ENCODE data around the gene URB2. TPM values are rescaled to one million over a fixed set of nuclear protein-coding genes. Genes with fewer than 3 reads are reported as not detected.

URB2 gene
- total RNA-seq, 1 experiment from 2014 or later = 22.0 TPM

DNA sequence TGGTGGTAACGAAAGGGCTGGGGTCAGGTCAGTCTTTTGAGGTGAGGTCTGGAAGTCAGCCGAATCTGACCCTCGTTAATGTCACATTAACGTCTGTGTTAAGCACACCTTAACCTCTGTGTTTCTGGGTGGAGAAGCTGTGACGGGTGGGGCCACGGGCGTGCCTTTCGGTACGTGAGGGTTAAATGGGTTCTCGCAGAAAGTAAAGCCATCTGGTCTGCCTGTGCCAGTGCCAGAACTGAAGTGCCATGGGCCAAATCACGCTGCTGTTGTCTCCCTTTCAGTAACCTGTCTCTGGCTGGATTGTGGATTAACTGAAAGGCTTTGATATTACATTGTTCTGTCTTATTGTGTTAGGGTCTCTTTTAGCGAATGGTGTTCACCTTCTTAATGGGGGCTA is 14.4 kb downstream of the URB2 start:
- in situ Hi-C loops (cut with HindIII; ENCODE audit: low sequenced_read_pairs) = no loop called here
- peak; percentile 88 for DNase-seq (ENCODE audit: low spot score)

DNA sequence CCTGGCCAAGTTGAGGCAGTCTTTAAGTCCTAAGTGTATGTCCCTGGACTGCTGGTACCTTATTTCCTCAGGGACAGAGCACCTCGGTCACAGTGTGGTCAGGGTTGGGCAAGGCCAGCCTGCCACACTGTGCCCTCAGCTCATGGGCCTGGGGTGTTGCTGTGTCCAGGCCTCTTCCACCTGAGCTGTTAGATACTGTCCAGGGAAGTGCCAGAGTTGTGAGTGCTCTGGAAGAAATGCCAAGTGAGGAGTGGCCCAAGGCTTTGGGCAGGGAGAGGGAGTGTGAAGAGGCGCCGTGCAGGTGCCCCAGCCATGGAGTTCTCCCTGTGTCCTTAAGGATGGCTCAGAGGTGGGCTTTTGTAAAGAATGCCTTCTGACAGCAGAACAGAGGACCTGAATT is 15.3 kb downstream of the URB2 start:
- peak; percentile 18 for DNase-seq (ENCODE audit: low spot score)
- in situ Hi-C loops (cut with HindIII; ENCODE audit: low sequenced_read_pairs) = no loop called here

DNA sequence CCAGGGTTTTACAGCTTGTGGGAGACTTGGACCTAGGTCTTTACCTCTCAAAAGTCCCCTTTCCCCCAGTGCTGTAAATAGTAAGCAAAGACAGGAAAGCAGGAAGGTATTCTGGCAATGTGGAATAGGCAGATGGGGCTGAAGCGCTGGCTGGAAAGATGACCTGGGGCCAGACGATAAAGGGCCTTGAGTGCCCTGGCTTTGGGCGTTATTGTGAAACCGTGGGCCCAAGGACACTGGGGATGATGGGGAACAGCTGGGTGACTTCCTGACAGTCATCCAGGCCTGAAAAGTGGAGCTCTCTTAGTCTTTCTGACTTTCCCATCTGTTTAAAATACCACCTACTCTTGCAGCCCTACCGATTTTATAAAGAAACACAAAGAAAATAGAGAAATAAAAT is 16.3 kb downstream of the URB2 start:
- in situ Hi-C loops (cut with HindIII; ENCODE audit: low sequenced_read_pairs) = no loop called here
- DNase-seq (ENCODE audit: low spot score) = no peak

DNA sequence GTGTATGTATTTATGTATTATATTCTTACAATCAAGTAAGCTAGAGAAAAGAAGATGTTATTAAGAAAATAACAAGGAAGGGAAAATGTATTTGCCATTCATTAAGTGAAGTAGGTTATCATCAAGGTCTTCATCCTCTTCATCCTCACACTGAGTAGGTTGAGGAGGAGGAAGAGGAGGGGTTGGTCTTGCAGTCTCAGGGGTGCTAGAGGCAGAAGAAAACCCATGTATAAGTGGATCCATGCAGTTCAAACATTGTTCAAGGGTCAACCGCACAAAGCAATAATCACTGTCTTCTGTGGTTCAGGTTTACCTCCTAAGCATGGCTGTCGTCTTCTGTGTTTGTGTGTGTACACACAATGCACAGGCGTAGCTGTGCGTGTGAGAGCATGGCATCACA is 16.9 kb downstream of the URB2 start:
- in situ Hi-C loops (cut with HindIII; ENCODE audit: low sequenced_read_pairs) = no loop called here
- no peak for DNase-seq (ENCODE audit: low spot score)

DNA sequence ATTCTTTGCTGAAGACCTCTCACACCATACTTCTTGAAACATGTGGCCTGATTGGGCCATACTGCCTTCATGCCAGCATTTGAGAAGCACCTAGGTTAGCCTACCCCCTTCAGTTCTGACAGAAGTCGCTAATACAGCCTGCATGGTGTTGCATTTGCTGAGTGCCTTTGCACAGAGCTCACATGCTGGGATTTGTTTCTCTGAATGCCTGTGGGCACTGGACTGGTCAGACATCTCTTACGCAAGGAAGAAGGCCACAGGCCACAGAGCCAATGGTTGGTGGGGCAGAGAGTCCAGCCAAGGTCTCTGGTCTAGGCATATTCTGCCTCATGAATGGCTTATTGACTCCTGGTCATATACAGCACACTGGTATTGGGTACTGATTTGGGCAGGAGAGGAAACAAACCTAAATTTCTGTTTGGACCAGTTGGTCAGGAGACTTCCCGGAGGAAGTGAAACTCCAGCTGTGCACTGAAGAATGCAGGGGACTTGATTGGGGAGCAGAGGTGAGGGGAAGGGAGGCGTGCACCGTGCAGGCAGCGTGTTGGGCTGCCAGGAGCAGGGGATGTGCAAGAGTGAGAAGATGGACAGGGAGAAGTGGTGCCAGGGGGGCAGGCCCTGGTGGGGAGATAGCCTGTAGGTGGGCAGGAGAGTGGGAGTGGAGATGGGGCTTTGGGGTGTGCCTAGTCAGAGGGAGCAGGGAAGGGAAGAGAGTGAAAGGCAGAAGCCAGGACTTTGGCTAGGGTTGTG is 18.1 kb downstream of the URB2 start:
- in situ Hi-C loops (cut with HindIII; ENCODE audit: low sequenced_read_pairs) = no loop called here

DNA sequence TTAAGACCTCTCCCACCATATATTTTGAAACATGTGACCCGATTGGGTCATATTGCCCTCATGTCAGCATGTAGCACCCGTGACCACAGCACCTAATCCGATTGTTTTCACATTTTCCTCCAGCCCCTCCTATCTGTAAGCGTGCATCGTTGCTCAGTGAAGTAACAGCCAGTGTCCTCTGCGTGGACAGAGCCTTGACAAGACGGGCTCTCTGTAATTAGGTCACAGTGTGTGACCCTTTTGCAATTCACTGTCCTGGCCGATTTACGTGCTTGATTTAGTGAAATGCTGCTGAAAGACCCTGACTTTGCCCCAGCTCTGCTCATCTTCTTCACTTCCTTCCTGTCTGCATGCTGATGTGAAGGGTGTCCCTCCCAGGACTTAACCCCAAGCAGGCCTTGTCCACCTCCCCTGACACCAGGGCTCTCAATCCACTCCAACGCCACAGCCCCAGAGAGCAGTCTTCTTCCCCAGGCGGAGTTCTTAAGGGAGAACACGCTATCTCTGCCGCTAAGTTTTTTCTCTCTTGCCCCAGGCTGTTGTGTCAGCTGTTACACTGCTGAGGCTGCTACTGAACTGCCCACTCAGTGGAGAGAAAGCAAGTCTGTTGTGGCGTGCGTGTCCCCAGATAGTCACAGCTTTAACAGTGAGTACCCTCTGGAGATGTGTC is 19.4 kb downstream of the URB2 start:
- DNase-seq (ENCODE audit: low spot score) = no peak
- in situ Hi-C loops (cut with HindIII; ENCODE audit: low sequenced_read_pairs) = no loop called here

More for the DNA sequence above, 18.1 kb downstream of the URB2 start:
- no peak for DNase-seq (ENCODE audit: low spot score)

DNA sequence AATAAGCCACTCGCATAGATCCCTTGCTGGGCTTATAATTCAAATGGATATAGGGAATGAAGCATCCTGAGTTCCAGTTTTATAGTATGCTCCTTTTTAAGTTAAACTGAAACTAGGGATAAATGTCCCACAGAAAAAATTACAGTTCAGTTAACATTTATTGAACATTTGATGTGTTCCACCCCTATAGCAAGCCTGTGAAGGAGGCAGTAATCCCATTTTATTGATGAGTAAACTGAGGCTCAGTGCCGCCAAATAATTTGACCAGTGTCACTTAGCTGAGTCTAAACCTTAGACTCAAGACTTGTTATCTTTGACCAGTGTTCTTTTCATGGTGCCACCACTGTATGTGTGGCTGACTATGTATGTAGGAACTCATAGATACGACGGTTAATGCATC is 22.4 kb downstream of the URB2 start:
- in situ Hi-C loops (cut with HindIII; ENCODE audit: low sequenced_read_pairs) = no loop called here
- DNase-seq (ENCODE audit: low spot score) = no peak

DNA sequence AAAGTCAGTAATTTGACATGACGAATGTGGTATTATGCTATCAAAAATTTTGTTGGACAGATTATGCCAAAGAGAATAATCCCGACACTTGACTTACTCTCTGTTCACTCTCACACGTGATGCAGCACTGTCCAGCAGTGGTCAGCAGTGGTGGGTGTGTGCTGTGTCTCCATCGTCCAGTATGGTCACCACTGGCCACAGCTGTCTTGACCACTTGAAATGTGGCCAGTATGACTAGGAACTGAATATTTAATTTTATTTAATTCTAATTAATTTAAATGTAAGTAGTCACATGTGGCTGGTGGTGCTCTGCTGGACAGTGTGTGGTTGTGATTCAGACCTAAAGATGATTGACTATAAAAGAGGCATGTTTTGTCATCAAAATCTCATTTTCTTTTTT is 24.0 kb downstream of the URB2 start:
- in situ Hi-C loops (cut with HindIII; ENCODE audit: low sequenced_read_pairs) = no loop called here
- DNase-seq (ENCODE audit: low spot score) = no peak

DNA sequence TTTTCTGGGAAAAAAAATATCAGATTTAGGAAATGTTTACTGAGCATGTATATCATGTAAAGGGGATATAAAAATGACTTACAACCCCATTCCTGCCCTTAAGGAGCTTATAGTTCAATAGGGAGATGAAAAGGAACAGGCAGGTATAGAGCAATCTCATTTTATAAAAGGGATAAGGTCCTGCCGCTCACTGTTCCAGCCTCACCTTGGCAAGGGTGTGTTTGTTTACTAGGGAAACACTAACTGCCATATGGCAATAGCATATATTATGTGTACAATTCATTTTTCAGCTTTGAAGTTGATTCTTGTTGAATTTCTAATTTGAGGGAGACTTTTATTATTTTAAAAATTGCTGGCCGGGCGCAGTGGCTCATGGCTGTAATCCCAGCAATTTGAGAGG is 25.5 kb downstream of the URB2 start:
- in situ Hi-C loops (cut with HindIII; ENCODE audit: low sequenced_read_pairs) = no loop called here
- DNase-seq (ENCODE audit: low spot score) = no peak

DNA sequence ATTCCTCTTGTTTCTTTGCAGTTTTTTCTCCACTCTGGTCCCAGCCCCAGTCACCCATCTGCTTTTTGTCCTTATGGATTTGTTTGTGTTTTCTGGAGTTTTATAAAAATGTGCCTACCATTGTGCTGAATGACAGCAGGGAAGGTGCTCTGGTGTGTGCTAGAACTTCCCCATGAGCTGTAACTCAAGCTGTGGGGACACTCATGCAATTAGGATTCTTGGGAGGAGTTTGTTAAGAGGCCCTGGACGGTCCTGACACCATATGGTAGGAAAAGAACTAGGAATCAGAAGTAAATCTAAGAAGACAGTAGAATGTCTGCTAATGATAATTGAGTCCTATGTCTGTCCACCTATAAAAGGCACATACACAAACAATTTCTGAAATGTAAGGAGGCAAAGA is 27.4 kb downstream of the URB2 start:
- DNase-seq (ENCODE audit: low spot score) = no peak
- in situ Hi-C loops (cut with HindIII; ENCODE audit: low sequenced_read_pairs) = no loop called here

DNA sequence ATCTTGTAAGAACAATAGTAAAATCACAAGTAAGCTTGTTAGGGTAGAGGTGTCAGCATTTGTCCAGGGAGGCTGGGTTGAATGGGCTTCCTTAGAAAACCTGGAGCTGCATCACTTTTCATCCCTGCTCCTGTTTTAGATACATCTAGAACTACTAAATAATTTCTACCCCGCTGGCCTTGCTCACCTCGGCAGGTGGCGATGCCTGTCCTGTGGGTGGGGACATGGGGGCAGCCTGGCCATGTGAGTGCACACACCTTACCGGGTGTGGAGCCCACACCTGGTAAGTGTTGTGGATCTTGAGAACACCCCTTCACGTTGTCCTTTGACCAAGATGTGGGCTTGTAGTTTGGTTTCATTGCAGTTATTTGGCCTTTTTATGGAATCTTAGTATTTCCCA is 29.7 kb downstream of the URB2 start:
- in situ Hi-C loops (cut with HindIII; ENCODE audit: low sequenced_read_pairs) = no loop called here
- no peak for DNase-seq (ENCODE audit: low spot score)

DNA sequence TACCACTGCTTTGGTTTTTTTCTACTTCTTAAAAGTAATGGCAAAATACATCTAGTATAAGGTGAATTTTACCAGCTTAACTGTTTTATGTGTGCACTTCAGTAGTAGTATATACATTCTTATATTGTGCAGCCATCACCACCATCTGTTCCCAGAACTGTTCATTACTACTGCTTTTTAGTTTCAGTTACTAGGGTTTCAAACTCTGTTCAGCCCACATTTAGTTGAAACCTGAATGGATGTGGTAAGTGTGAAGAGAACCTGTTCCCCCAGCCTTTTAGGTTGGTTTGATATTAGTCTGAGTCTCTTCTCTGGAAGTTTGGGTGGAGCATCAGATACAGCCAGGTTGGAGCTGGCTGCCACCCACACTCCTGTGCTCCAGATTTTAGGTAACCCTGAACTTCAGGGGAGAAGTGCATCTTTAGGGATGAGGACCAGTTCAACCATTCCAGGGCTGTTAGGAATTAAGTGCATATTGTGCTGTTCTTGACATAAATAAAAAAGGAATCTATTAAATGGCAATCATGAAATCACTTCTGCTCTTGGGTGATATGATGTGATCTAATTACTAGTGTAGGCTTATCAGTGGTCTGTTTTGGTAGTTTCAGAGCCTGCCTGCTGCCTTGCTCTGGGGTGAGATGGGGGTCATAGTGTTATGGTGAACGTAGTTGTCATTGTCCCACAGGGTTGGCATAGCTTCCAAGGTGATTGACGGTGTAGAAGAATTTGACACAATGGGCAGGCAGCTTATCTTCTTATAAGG is 32.1 kb downstream of the URB2 start:
- in situ Hi-C loops (cut with HindIII; ENCODE audit: low sequenced_read_pairs) = no loop called here
- no peak for DNase-seq (ENCODE audit: low spot score)

DNA sequence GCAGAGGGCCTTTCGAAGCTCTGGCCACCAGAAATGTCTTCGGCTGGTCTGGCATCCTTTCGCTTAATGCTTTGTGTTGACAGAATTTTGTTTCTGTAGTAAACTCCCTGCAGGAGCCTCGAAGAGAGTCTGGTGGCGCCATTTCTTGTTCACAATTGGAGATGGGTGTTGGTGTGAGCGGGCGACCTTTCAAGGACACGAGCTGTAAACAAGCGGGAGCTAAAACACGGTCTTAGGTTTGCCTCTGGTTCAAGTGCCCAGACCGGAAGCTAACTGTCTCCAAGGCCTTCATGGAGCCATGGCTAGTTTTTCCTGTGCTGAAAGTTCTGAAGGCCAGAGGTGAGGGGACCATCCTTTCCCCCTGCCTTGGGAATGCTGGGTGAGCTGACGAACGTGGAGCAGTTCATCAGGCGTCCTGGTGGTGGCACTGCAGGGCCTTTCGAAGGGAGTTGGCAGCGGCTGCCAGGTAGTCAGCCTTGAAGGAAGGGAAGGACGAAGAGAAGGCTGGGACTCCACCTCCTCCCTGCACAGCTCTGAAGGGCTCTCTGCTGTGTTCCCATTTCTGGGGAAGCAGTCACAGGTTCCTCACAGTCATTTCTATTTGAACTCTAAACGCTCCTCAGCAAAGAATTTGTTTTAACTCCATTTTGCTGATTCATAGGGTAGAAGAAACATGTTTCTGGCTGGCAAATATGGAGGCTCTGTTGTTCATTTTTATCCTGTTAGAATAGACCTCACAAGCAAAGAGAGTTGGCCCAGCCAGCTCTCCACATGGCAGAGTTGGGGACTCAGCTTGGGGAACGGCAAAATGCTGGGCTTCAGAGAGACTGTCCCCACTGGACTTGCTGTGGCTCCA is 35.2 kb downstream of the URB2 start:
- DNase-seq (ENCODE audit: low spot score) = peak; percentile 87
- in situ Hi-C loops (cut with HindIII; ENCODE audit: low sequenced_read_pairs) = no loop called here

DNA sequence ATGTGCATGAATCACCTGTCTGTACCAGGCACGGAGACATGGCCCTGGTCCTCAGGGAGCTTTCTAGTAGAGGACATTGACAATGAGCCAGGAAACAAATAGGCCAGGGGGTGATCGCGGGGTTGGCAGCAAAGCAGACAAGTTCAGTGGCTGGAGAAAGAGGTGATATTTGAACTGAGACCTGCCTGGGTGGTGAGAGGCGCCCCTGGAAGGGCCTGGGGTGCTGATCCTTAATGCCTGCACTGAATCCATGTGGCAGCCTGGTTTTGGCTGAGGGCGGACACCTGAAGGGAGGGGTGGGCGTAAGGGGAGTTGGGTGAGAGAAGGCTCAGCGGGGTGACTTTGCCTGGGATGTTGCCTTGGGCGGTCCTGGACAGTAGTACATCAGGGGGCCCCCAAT is 35.9 kb downstream of the URB2 start:
- in situ Hi-C loops (cut with HindIII; ENCODE audit: low sequenced_read_pairs) = no loop called here

DNA sequence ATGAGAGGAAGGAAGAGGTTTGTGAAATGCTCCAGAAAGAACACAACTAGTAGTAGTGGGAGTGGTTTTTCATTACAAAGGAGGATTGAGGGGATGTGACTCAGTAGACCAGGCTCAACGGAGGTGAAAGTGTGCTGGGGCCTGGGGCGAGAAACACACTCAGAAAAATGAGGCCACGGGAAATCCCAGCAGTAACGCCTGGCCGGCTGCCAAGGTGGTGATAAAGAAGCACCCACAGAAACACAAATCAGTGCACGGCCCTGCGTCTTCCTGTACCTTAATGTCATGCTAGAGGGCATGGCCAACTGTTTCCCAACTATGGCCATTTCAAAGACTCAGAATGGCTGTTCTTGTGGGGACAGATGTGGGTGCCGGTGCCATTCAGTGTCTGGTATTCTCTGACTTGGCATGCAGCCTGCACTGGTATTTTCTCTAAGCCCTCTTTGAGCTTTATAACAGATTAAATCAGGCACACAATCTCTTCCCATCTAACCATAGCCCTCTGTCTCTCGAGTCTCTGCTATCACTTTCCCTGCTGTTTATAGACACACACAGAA is 38.2 kb downstream of the URB2 start:
- DNase-seq (ENCODE audit: low spot score) = no peak
- in situ Hi-C loops (cut with HindIII; ENCODE audit: low sequenced_read_pairs) = no loop called here

More for the DNA sequence above, 35.9 kb downstream of the URB2 start:
- DNase-seq (ENCODE audit: low spot score) = no peak

DNA sequence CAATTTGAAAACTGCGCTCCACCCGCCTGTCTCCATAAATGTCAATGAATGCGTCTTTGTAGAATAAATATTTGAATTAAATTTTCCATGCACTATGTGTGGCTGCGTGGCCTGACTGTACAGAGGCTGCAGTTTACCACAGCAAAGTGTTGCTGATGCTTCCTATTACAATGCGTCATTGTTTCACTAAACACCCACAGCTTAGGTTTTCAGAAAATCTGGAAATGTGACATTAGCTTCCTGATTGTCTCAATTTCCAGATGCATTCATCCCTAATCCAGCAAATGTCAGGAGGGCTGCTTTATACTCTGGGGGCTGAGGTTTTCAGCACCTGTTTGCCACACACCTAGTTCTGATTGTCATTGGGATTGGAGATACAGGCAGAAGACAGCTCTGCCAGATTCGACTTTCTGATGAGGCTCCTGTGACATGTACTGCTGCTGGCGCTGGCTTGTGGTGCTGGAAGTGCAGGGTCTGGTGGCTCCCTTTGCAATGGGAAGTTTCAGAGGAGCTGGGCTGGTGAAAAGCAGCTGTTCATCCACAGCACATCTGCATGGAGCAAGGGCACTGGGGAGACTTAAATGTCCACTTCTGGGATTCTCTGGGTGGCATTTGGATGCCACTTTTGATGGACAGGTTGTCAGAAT is 40.0 kb downstream of the URB2 start:
- DNase-seq (ENCODE audit: low spot score) = no peak
- in situ Hi-C loops (cut with HindIII; ENCODE audit: low sequenced_read_pairs) = no loop called here

DNA sequence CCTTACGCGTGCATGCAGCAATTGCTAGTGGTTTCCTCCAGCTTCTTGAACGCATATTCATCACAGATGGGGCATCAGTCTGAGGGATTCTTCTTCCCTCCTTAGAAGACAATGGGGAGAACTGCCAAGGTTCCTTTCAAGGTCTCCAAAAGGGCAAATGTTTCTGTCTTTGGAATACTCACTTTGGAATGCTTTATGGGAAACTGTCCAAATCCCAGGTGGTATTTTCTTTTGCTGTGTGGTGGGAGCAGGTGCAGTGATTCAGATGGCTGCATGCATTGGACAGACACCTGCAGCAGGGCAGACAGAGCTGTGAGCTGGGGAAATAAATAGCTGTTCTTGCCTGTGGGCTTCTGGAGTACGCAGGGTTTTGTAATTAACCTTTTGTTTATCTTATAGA is 40.5 kb downstream of the URB2 start:
- in situ Hi-C loops (cut with HindIII; ENCODE audit: low sequenced_read_pairs) = no loop called here
- no peak for DNase-seq (ENCODE audit: low spot score)

DNA sequence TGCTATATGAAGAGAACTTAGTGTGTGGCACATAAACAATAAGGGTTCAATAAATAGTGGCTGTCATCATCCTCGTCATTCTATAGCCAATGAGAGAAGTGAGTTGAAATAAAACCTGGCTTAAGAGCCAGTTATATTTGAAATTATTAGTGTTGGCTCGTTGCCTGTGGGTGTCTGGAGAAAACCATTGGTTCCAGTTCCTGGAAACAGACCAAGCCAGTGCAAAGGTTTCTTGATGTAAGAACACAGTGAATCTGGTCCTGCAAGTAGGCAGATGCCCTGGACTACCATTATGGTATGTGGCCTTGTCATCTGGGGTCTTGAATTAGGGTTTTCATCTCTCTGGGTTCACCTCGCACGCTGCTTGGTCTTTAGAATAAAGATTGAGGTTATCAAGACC is 43.3 kb downstream of the URB2 start:
- in situ Hi-C loops (cut with HindIII; ENCODE audit: low sequenced_read_pairs) = no loop called here
- DNase-seq (ENCODE audit: low spot score) = no peak

DNA sequence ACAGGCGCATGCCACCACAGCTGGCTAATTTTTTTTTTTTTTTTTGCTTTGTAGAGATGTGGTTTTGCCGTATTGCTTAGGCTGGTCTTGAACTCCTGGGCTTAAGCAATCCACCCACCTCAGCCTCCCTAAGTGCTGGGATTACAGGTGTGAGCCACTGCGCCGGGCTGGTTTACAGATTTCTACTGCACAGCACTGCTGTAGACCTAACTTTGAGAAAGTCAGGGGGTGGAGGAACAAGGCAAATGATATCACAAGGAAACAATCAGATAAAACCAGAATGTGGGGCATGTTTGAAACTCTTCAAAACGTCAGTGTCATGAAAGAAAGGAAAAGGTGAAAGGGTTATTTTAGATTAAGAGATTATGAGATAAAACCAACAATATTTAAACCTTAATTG is 45.3 kb downstream of the URB2 start:
- no peak for DNase-seq (ENCODE audit: low spot score)
- in situ Hi-C loops (cut with HindIII; ENCODE audit: low sequenced_read_pairs) = no loop called here
